ENCODE data around the gene KCNK3. TPM values are rescaled to one million over a fixed set of nuclear protein-coding genes. Genes with fewer than 3 reads are reported as not detected.

KCNK3 gene
- total RNA-seq, 2 experiments from 2014 or later, result not detected

DNA sequence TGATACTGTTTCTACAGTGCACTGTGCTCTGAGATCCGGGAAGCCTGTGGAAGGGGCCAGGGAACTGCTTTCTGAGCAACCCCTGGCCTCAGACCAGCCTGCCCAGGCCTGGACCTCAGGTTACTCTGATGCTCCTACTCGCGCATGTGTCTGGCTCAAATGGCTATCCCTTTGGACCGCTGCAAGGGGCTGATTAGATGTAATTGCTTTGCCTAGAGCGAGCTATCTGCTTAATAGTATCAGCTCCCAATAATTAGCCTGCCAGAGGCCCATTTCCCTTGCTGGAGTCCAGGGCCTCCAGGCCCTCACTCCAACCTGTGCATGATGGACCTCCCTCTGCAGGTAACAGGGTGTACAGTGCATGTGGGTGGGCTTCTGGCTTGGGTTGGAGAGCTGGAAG lies 7.2 kb upstream of the KCNK3 start:
- Mint-ChIP-seq H3K4me3 (no peak overlapping the region), H3K36me3 (ENCODE audit: low read depth) (no peaks in the 10 kb centered on the region), H3K27me3 (peaks cover 24% of the 10 kb centered on the region), H3K4me1 (no peaks in the 10 kb centered on the region), H3K27ac (no peak overlapping the region), H3K9me3 (no peaks in the 10 kb centered on the region)
- ChIA-PET POLR2A (interaction anchor here (0.7 kb wide), 1 partner anchor 78 kb away, joined by 3 read pairs; no protein-coding TSS in a partner anchor), CTCF (no interaction called here)
- no peak for DNase-seq

DNA sequence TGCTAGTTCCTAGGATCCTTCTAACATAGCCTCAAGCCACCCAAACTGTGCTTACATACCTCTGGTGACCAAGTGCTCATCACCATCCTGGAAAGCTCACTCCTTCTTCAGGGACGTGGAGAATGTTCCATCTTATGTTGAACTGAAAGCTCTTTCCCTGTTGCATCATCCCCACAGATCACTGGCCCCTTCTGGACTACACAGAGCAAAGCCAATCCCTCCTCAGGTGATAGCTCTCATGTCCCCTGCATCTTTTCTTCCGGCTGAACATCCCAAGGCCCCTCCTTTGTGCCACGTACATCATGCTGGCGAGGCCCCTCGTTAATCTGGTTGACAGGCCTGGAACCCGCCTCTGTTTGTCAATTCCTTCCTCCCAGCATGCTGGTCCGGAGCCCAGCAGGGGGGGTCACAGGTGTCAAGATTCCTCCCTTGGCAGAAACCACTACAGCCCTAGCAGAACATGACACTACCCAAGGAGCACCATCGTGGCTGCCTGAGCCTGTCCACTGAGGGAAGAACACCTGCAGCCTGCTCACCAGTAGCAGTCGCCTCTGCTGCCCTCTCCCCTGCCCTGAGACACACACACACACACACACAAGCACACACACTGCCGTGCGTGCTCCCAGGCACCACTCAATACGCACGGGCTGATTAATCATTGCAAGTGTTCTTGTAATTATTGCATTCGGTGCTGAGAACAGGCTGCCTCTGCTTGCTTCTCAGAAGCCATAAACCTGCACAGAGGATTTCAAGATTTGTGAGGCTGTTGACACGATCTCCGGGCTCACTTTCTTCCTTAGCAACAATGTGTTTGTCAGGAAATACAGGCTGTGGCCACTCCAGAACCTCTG lies 6.3 kb upstream of the KCNK3 start:
- Mint-ChIP-seq H3K36me3 (ENCODE audit: low read depth) (no peaks in the 10 kb centered on the region), H3K27me3 (peaks cover 33% of the 10 kb centered on the region), H3K4me3 (no peak overlapping the region), H3K9me3 (no peaks in the 10 kb centered on the region), H3K27ac (no peak overlapping the region), H3K4me1 (no peaks in the 10 kb centered on the region)
- ChIA-PET POLR2A (no interaction called here), CTCF (interaction anchor here (0.7 kb wide), 1 partner anchor 9 kb away, joined by 3 read pairs; no protein-coding TSS in a partner anchor)
- no peak for DNase-seq

DNA sequence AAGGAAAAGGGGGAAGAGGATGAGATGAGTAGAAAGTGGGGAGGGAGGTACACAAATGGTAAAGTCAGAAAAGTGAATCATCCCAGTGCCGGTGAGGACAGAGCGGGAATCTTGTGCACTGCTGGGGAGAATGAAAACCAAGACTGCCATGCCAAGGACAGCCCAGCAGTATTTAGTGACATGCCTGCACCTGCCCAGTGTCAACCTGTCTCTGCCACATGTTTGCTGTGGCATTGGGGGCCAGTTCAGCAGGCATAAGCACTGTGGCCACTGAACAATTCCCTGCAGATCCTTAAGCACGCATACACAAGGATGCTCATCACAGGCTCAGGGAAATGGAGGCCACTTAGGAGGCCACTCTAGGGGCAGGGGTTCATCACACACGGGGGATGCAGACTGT lies 5.2 kb upstream of the KCNK3 start:
- ChIA-PET POLR2A (no interaction called here), CTCF (no interaction called here)
- H3K27me3 Mint-ChIP-seq, result peaks cover 39% of the 10 kb centered on the region
- H3K36me3 Mint-ChIP-seq (ENCODE audit: low read depth), result no peaks in the 10 kb centered on the region
- H3K4me1 Mint-ChIP-seq, result peaks cover 2% of the 10 kb centered on the region
- H3K4me3 Mint-ChIP-seq, result no peak overlapping the region
- no peak for DNase-seq
- no peak overlapping the region for H3K27ac Mint-ChIP-seq
- no peaks in the 10 kb centered on the region for H3K9me3 Mint-ChIP-seq

DNA sequence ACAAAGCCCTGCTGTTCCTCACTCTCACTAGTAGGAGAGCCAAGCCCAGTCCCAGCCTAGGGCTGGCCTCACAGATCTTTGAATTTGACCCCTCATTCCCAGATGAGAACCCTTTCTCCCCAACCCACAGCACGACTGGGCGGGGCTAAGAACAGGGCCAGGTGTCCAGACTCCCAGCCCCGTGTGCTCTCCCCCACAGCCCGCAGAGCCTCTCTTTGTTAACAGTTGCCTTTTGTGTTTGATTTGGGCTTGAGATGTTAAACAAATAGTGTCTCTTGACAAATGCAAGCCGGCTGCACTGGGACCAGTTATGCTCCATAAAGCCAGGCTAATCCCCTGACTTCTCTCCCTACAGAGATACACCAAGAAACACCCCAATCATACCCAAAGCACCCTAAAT lies 4.7 kb upstream of the KCNK3 start:
- Mint-ChIP-seq H3K36me3 (ENCODE audit: low read depth) (no peaks in the 10 kb centered on the region), H3K27me3 (peaks cover 40% of the 10 kb centered on the region), H3K9me3 (no peaks in the 10 kb centered on the region), H3K4me3 (no peak overlapping the region), H3K4me1 (peaks cover 2% of the 10 kb centered on the region), H3K27ac (no peak overlapping the region)
- CTCF ChIA-PET, result no interaction called here
- POLR2A ChIA-PET, result no interaction called here
- DNase-seq, result no peak

DNA sequence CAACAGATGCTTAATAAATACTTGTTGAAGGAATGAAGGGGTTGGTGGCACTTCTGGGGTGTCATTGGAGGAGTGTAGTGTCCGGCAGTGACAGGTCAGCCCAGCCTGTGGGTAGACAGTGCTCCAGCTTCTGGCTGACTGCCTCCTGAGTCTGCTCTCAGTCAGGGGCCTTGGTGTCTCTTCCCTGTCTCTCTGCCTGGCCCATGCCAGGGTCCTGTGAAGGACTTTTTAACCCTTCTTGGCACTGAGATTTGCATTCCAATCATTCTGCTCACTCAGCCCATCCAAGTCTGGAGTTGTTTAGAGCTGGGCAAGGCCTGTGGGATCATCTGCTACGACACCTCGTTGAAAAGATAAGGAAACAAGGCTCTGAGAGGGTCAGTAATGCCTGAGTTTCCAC lies 1.4 kb upstream of the KCNK3 start:
- Mint-ChIP-seq H3K27me3 (peaks cover 57% of the 10 kb centered on the region), H3K4me3 (no peak overlapping the region), H3K36me3 (ENCODE audit: low read depth) (no peaks in the 10 kb centered on the region), H3K4me1 (peaks cover 2% of the 10 kb centered on the region), H3K27ac (no peak overlapping the region), H3K9me3 (no peaks in the 10 kb centered on the region)
- CTCF ChIA-PET, result interaction anchor here (0.7 kb wide), 1 partner anchor 9 kb away, joined by 3 read pairs; no protein-coding TSS in a partner anchor
- no peak for DNase-seq
- POLR2A ChIA-PET, result no interaction called here

DNA sequence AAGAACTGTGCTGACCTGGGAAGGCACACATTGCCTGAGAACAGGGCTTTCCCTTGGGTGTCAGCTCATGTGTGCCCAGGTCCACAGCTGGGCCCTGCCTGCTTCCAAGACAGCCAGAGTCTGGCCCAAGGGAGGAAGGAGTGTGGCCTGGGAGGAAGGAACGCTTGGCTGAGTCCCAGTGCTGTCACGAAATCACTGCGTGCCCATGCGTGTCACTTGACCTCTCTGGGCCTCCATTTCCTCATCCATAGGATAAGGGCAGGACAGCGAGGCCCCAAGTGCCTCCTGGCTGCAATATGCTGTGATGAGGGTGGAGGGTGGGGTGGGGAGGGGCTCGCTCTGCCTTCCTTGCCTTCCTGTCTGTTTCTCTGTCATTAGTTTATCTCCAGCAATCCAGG lies 642 bp upstream of the KCNK3 start:
- no peaks in the 10 kb centered on the region for H3K36me3 Mint-ChIP-seq (ENCODE audit: low read depth)
- H3K4me1 Mint-ChIP-seq, result peaks cover 2% of the 10 kb centered on the region
- H3K27me3 Mint-ChIP-seq, result peaks cover 54% of the 10 kb centered on the region
- DNase-seq, result no peak
- no peak overlapping the region for H3K4me3 Mint-ChIP-seq
- no peaks in the 10 kb centered on the region for H3K9me3 Mint-ChIP-seq
- H3K27ac Mint-ChIP-seq, result no peak overlapping the region
- POLR2A ChIA-PET, result no interaction called here
- CTCF ChIA-PET, result interaction anchor here (0.7 kb wide), 1 partner anchor 8 kb away, joined by 3 read pairs; no protein-coding TSS in a partner anchor

DNA sequence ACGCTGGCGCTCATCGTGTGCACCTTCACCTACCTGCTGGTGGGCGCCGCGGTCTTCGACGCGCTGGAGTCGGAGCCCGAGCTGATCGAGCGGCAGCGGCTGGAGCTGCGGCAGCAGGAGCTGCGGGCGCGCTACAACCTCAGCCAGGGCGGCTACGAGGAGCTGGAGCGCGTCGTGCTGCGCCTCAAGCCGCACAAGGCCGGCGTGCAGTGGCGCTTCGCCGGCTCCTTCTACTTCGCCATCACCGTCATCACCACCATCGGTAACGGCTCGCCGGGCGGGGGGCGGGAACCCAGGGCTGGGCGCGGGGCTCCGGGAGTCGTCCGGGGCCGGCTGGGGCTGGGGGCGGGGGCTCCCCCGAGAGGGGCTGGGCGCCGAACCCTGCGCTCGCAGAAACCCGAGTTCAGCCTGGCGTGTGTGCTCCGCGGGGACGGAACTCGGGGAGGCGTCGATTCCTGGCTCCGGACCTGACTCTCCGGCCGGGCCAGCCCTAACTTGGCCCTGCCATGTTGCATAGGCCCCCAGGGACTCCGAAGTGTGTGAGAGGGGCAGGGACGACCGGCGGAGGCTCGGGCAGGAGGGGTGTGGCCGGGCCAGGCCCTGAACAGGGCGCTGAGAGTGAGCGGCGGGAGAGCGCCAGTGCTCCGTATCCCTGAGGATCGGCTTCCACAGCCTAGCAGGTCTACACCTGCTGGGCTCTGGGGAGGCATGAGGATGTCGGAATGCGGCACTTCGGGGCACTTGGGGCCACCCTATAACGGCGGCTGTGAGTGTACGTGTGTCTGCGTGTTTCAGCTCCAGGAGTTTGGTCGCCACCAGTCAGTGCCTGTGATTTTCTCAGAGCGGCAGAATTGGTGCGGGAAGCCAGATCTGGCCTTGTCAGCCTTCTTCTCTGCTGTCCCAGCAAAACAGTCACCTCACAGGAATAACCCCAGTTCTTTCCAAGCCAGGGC lies 651 bp downstream of the KCNK3 start:
- DNase-seq, result no peak
- Mint-ChIP-seq H3K4me3 (no peak overlapping the region), H3K36me3 (ENCODE audit: low read depth) (no peaks in the 10 kb centered on the region), H3K27ac (no peak overlapping the region), H3K27me3 (peaks cover 55% of the 10 kb centered on the region), H3K9me3 (no peaks in the 10 kb centered on the region), H3K4me1 (peaks cover 2% of the 10 kb centered on the region)
- POLR2A ChIA-PET, result no interaction called here
- CTCF ChIA-PET, result interaction anchor here (0.9 kb wide), 1 partner anchor 21 kb away, joined by 3 read pairs; no protein-coding TSS in a partner anchor

DNA sequence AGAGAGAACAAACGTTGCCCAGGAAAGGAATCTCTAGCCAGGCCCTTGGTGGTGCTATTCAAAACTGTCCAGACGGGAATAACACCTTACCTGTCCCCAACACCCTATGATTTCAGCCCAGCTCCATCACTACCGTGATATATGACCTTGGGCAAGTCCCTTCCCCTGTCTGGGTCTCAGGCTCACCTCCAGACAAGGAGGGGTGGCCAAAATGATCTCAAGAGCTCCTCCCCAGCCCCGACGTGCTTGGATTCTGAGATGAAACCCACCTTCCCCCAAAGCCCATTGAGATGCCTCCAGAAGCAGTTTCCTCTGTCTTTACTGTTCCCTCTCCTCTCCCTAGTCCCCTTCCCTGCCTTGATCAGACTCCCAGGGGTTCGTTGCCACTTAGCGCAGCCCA lies 1.5 kb downstream of the KCNK3 start:
- CTCF ChIA-PET, result interaction anchor here (0.9 kb wide), 1 partner anchor 22 kb away, joined by 3 read pairs; no protein-coding TSS in a partner anchor
- no peak overlapping the region for H3K4me3 Mint-ChIP-seq
- peaks cover 55% of the 10 kb centered on the region for H3K27me3 Mint-ChIP-seq
- no peaks in the 10 kb centered on the region for H3K9me3 Mint-ChIP-seq
- peaks cover 2% of the 10 kb centered on the region for H3K4me1 Mint-ChIP-seq
- no peaks in the 10 kb centered on the region for H3K36me3 Mint-ChIP-seq (ENCODE audit: low read depth)
- DNase-seq, result no peak
- H3K27ac Mint-ChIP-seq, result no peak overlapping the region
- POLR2A ChIA-PET, result no interaction called here

DNA sequence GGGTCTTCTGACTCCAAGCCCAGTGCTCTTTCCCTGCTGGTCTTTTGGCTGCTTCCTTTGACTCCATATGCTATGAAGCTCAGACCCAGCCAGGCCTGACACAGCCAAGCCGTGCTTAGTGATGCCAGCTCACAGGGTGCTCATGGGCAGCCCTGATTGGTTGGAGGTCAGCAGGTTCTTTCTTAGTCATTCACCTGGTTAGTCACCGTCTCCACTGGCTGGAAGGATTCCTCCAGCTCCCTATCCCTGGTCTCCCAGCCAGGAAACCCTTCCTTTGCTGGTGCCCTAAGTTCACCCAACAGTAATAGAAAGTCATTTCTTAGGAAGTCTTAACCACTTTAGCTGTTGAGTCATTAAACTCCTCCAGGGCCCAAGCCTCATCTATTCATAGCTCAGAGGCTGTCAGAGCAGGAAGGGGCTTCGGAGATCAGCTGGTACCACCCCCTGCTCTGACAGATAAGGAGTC lies 3.9 kb downstream of the KCNK3 start:
- Mint-ChIP-seq H3K27ac (no peak overlapping the region), H3K4me3 (no peak overlapping the region), H3K4me1 (peaks cover 2% of the 10 kb centered on the region), H3K36me3 (ENCODE audit: low read depth) (no peaks in the 10 kb centered on the region), H3K27me3 (peaks cover 39% of the 10 kb centered on the region), H3K9me3 (no peaks in the 10 kb centered on the region)
- POLR2A ChIA-PET, result no interaction called here
- DNase-seq, result no peak
- CTCF ChIA-PET, result no interaction called here

DNA sequence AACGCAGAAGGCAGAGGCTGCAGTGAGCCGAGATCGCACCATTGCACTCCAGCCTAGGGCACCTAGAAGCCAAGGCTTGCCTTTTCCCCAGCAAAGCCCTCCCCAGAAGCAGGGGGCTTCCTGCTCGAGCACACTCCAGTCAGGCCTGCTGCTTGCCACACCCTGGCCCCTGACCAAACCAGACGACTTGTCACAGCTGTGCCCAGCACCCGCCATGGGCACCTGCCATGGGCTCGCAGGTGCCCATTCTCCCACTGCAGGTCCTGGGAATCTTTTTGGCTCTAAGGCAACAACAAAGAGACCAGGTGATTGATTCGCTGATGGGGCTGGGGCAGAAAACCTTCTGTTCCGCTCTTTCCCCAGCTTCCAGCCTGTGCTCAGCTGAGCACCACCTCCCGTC lies 4.9 kb downstream of the KCNK3 start:
- CTCF ChIA-PET, result no interaction called here
- POLR2A ChIA-PET, result no interaction called here
- no peaks in the 10 kb centered on the region for H3K9me3 Mint-ChIP-seq
- H3K27me3 Mint-ChIP-seq, result peaks cover 34% of the 10 kb centered on the region
- no peak overlapping the region for H3K4me3 Mint-ChIP-seq
- H3K4me1 Mint-ChIP-seq, result no peaks in the 10 kb centered on the region
- no peaks in the 10 kb centered on the region for H3K36me3 Mint-ChIP-seq (ENCODE audit: low read depth)
- H3K27ac Mint-ChIP-seq, result no peak overlapping the region
- DNase-seq, result no peak

DNA sequence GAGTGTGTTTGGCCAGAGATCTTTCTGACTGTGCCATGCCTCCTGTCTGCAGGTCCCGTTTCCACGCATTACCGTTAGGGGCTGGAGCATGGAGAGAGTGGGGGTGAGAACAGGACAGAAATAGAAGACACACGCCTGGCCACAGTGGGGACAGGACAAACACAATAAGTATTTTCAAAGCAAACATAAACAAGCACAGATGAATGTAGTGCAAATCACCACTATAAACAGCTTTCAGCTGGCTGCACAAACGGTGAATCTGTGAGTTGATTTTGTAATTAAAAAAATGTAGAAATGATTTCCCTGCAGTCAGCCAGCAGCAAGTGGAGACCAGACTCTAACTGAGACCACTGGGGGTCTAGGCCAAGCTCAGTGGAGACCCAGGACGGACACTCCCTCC lies 6.8 kb downstream of the KCNK3 start:
- Mint-ChIP-seq H3K4me3 (no peak overlapping the region), H3K27ac (no peak overlapping the region), H3K4me1 (no peaks in the 10 kb centered on the region), H3K36me3 (ENCODE audit: low read depth) (no peaks in the 10 kb centered on the region), H3K9me3 (no peaks in the 10 kb centered on the region), H3K27me3 (peaks cover 23% of the 10 kb centered on the region)
- ChIA-PET CTCF (interaction anchor here (1.2 kb wide), 1 partner anchor 8 kb away, joined by 3 read pairs; no protein-coding TSS in a partner anchor), POLR2A (no interaction called here)
- no peak for DNase-seq

DNA sequence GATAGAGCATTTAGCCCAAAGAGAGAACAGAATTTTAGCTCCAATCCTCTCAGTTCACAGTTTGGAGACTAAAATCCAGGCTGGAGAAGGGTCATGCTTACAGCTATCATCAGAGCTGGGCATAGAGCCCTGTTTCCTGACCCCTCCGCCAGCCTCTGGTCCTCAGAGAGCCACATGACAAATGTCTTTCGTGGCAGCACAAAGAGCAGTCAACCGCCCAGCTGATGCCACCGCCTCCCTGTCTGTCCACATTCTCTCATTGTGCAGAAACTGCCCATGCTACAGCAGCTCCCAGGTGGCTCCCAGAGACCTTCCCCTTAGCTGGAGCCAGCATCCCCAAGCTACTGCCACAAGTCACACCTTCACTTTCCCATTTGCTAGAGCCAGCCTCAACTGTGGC lies 7.6 kb downstream of the KCNK3 start:
- ChIA-PET CTCF (interaction anchor here (1.2 kb wide), 1 partner anchor 9 kb away, joined by 3 read pairs; no protein-coding TSS in a partner anchor), POLR2A (no interaction called here)
- Mint-ChIP-seq H3K27ac (no peak overlapping the region), H3K9me3 (no peaks in the 10 kb centered on the region), H3K36me3 (ENCODE audit: low read depth) (no peaks in the 10 kb centered on the region), H3K4me1 (no peaks in the 10 kb centered on the region), H3K4me3 (no peak overlapping the region), H3K27me3 (peaks cover 15% of the 10 kb centered on the region)
- no peak for DNase-seq

DNA sequence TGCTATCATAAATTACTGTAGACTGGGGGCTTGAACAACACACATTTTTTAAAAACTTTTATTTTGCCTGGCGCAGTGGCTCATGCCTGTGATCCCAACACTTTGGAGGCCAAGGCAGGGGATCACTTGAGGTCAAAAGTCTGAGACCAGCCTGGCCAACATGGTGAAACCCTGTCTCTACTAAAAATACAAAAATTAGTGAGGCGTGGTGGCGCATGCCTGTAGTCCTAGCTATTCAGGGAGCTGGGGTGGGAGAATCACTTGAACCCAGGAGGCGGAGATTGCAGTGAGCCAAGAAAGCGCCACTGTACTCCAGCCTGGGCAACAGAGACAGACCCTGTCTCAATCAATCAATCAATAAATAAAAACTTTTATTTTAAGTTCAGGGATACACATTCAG lies 9.1 kb downstream of the KCNK3 start:
- no peak for DNase-seq
- ChIA-PET CTCF (no interaction called here), POLR2A (no interaction called here)
- Mint-ChIP-seq H3K27ac (no peak overlapping the region), H3K27me3 (peaks cover 10% of the 10 kb centered on the region), H3K4me1 (no peaks in the 10 kb centered on the region), H3K36me3 (ENCODE audit: low read depth) (no peaks in the 10 kb centered on the region), H3K4me3 (no peak overlapping the region), H3K9me3 (no peaks in the 10 kb centered on the region)

Measured in activated CD4-positive, alpha-beta T cell treated with anti-CD3 and anti-CD28 coated beads, Interleukin-2, amount 10 ng/mL, durations not matched to agents 7 days and 5 days (primary cell).